C4-2B (cell line): Measurements from ENCODE around the gene KIAA2012.

Experiments
- ZFX ChIP-seq: fragments of 450-650 bp; IDR thresholded peaks from 2 replicates; pipeline ENCODE4 v1.6.1; 2017
- TF ChIP-seq, protein P1 (sequence below): fragments of 450-650 bp; conservative IDR thresholded peaks from 2 replicates; pipeline ENCODE4 v1.5.1; 2017; ENCODE audit warnings: mild to moderate bottlenecking

DNA sequence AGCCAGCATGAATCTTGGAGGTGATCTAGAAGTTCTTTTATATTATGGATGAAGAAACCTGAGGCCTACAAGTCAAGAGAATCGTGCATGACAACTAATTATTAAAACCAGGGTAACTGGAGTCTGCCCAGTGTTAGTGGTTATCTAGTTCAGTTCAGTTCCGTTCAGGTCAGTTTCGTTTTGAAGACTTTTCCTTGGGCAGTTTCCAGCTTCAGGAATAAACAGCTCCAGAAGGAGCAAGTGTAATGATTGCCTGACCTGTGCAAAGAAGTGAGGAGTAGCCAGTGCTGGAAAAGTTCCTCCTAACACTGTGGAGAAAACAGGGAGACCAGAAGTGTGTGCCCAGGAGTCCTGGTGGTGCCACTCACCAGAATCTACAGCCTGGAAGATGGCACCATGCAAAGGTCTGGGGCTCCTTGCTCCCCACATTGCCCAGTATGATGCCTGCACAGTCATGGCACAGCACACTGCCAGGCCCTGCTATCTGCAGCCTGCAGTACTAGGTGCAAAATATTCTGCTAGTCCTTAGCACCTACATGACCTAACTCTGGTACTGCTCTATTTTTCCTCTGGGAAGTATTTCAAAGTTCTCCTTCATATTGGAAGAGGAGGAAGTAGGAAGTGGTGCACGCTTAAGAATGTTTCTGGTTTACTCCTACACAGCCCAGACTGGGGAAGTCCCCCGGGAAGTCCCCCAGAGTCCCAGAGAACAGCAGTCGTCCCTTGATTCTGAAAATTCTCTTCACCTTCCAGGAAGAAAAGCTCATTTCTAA, 99.6 kb downstream of the KIAA2012 start:
- TF ChIP-seq, protein P1, sequence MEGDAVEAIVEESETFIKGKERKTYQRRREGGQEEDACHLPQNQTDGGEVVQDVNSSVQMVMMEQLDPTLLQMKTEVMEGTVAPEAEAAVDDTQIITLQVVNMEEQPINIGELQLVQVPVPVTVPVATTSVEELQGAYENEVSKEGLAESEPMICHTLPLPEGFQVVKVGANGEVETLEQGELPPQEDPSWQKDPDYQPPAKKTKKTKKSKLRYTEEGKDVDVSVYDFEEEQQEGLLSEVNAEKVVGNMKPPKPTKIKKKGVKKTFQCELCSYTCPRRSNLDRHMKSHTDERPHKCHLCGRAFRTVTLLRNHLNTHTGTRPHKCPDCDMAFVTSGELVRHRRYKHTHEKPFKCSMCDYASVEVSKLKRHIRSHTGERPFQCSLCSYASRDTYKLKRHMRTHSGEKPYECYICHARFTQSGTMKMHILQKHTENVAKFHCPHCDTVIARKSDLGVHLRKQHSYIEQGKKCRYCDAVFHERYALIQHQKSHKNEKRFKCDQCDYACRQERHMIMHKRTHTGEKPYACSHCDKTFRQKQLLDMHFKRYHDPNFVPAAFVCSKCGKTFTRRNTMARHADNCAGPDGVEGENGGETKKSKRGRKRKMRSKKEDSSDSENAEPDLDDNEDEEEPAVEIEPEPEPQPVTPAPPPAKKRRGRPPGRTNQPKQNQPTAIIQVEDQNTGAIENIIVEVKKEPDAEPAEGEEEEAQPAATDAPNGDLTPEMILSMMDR = no peak
- no peak for TF ChIP-seq ZFX
